NB4 (cell line): ENCODE data around the gene MGMT.

Source experiments
- POLR2A ChIP-seq: IDR thresholded peaks from 2 replicates; pipeline ENCODE4 v1.6.1; 2011; ENCODE audit warnings: mild to moderate bottlenecking; ENCODE audit not compliant: insufficient read length; ENCODE audit errors: extremely low read depth
- TF ChIP-seq, protein P1 (sequence below): IDR thresholded peaks from one replicate; pipeline ENCODE4 v1.5.1; 2012; ENCODE audit warnings: low read depth, low read length
- TF ChIP-seq, protein P2 (sequence below): IDR thresholded peaks from 2 replicates; pipeline ENCODE4 v1.6.1; 2011; ENCODE audit warnings: low read depth, low read length

DNA sequence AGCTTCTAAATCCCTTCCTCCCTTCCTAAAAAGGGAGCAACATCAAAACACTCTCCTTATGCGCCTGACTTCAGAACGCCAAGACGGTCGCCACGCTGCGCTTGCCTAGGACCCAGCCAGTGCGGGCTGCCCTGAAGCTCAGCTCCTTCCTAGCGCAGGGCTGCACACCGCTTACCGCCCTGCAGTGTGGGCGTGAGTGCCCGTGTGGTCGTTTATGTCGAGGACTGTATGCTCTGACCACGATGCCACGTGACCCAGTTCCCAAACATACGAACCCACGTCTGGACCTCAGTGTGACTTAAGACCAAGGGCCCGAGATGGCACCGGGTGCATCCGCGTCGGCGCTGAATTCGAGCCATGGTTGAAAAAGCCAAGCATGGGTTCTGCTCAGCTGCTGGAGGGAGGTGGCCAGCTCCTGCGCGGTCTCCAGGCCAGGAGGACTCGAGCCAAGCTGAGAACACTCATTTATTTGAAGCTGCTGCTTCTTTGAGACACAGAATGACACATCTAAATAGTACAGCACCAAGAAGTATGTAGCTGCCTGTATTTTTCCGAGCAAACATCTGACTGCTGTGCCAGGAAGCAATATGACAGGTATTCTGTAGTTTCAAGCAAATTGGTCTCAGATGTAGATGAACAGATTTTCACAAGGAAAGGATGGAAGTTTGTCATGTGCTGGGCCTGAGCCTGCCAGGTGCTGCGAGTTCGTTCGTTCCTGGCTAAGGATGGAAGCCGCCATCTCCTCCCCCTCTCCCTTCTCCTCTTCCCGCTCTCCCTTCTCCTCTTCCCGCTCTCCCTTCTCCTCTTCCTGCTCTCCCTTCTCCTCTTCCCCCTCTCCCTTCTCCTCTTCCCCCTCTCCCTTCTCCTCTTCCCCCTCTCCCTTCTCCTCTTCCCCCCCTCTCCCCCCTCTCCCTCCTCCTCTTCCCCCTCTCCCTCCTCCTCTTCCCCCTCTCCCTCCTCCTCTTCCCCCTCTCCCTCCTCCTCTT, 312.4 kb downstream of the MGMT start:
- no peak for TF ChIP-seq POLR2A
- TF ChIP-seq, protein P1, sequence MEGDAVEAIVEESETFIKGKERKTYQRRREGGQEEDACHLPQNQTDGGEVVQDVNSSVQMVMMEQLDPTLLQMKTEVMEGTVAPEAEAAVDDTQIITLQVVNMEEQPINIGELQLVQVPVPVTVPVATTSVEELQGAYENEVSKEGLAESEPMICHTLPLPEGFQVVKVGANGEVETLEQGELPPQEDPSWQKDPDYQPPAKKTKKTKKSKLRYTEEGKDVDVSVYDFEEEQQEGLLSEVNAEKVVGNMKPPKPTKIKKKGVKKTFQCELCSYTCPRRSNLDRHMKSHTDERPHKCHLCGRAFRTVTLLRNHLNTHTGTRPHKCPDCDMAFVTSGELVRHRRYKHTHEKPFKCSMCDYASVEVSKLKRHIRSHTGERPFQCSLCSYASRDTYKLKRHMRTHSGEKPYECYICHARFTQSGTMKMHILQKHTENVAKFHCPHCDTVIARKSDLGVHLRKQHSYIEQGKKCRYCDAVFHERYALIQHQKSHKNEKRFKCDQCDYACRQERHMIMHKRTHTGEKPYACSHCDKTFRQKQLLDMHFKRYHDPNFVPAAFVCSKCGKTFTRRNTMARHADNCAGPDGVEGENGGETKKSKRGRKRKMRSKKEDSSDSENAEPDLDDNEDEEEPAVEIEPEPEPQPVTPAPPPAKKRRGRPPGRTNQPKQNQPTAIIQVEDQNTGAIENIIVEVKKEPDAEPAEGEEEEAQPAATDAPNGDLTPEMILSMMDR: no peak
- TF ChIP-seq, protein P2, sequence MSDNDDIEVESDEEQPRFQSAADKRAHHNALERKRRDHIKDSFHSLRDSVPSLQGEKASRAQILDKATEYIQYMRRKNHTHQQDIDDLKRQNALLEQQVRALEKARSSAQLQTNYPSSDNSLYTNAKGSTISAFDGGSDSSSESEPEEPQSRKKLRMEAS: no peak
